CD4-positive, alpha-beta T cell treated with Interleukin-1 beta for 1 hour (primary cell): ENCODE measurements around the gene IL1F10.

Experiments used
- DNase-seq, 2 donors: peaks; one replicate each; pipeline ENCODE4 v3.0.0-alpha.2; 2020 to 2022

Gene IL1F10

GRCh38 chr2:113058998-113059960 lies 8.5 kb upstream of the IL1F10 start, which contains the start of gene IL36RN:
TSS of gene IL36RN (plus strand) at chr2:113059198. CDS start at chr2:113059439, 241 bp downstream.
- DNase-seq: no peak

GRCh38 chr2:113060396-113060795 lies 7.4 kb upstream of the IL1F10 start:
- no peak for DNase-seq

DNA sequence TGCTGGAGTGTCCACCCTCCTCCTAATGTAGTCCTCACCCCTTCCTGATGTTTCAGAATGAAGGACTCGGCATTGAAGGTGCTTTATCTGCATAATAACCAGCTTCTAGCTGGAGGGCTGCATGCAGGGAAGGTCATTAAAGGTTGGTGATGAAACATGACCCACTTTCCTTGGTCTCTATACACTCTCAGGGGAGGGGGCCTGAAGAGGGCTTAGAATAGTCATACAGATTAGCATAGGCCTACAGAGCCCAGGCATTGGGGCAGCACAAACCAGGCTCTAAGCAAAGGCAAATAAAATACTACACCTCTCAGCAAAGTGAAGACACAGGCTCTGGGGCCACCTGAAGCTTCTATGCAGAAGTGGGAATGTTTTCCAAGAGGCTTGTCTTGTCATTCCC lies 7.0 kb upstream of the IL1F10 start:
- no peak for DNase-seq

DNA sequence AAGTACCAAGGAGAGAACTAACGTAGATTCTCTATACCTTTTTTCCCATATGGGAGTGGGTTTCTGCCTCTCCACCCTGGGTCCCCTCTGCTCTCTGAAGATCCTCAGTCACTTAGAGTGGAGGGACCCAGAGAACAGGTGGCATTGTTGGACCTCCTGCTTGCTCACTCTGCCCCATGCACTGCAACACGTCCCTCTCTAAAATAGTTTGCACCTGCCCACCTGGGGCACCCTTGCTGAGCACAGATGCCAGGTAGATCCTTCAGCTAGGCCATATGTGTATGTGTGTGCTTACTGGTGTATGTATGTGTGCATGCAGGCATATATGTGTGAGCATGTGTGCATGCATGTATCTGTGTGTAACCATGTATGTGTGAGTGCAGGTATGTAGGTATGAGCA lies 6.5 kb upstream of the IL1F10 start:
- DNase-seq: no peak

- DNase-seq: no peak
Observed at GRCh38 chr2:113061896-113062770, 5.6 kb upstream of the IL1F10 start.

DNA sequence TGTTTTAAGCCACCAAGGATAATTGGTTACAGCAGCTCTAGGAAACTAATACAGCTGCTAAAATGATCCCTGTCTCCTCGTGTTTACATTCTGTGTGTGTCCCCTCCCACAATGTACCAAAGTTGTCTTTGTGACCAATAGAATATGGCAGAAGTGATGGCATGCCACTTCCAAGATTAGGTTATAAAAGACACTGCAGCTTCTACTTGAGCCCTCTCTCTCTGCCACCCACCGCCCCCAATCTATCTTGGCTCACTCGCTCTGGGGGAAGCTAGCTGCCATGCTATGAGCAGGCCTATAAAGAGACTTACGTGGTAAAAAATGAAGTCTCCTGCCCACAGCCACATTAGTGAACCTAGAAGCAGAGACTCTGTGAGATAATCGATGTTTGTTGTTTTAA lies 3.5 kb upstream of the IL1F10 start:
- no peak for DNase-seq

DNA sequence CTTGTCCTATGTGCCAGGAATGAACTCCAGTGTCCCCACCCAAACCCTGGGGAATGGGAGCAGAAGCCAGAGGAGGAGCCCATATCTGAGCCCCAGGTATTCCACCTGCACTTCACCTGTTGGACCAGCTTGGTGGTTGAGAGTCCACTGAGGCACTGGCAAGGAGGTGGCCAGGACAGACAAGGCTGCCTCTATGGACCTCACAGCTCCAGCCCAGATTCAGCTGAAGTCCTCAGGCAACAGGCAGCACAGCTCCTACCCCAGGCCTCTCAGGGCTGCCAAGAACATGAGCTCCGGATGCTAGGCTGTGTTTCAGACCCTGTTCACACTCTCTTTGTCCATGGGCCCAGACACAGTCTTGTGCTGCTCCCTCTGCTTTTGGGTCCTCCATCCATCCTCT lies 2.9 kb upstream of the IL1F10 start:
- DNase-seq: no peak

GRCh38 chr2:113068249-113068648 lies 479 bp downstream of the IL1F10 start:
- DNase-seq: no peak

DNA sequence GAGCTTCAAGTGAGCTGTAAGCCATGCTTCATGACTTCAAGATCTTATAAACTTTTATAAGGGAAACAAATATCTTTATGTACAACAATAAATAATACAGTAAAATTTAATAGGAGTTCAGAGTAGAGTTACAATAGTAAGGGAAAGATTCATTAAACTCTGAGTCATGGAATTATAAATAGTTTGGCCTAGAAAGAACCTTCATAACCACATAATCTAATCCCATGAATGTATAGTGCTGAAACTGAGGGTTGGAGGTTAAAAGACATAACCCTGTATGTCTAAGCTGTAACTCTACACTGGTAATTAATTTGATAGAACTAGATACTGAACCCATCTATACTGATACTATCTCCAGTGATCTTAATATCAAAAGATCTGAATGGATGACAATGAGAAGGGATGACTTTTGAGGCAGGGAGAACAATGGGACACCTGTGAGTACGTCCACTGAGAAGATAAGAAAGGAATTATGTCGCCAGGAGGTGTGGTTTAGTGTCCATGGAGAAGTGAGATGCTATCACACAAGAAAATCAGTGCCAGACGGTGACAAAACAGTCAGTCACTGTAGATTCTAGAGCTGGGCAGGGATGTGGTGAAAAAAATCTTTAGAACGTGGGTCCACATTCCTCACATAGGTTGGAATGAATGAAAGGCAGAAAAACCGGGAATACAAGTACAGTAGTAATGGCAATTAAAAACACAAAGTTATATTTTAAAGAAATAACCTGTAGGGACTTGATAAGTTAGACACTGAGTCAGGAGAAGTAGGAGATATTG lies 1.1 kb downstream of the IL1F10 start:
- no peak for DNase-seq

DNA sequence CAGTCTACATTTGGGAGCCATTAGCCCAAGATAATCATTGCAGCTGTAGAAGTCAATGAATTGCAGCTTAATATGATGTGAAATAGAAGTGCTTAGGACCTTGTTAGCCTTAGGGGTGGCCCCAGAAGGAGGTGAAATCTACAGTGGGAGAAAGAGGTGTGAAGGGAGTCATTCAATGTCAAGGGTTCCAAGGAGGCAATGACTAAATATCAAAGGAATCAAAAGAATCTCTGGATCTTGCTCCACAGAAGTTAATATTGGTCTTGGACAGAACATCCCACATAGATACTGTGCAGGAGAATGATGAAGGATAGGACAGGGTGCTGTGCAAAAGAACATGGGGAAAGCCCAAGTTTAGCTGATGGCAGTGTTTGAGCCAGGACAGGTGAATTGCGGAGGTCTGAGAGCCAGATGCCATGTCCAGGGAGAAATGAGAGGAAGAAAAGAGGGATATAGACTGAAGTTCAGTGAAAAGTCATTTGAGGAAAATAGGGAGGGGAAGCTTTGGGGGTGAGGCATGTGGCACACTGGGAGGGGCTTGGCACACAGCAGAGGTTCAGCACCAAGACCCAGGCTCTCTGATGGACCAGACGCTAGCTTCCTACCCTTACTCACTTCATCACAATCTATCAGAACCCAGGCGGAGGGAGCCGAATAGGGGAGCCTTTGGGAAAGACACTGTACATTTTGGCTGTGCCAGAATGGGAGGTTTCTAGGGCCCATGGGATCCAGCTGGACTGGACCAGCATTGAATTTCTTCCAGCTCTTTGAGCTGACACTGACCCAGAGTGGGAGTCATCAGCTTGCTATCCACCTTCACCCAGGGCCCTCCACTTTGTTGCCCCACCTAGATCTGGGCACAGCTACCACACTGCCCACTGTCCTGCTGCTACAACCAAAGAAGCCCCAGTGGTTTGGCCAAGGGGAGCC lies 2.2 kb downstream of the IL1F10 start:
- DNase-seq: no peak

- no peak for DNase-seq
Observed at GRCh38 chr2:113070606-113070975, 2.8 kb downstream of the IL1F10 start.

DNA sequence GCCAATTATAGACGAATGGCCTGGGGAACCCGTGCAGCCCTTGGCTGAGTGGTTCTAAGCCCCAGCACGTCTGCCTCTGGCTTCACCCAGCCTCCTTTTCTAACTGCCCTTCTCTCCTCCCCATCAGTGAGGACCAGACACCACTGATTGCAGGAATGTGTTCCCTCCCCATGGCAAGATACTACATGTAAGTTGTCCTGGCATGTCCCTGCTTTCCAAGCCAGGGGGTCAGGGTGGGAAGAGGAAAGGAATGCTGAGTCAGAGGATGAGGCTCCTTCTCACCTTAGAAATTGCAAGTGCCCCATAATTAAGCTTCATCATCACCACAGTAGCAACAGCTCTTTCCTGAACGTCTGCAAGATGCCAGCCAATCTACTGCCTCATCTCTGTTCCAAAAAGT lies 4.8 kb downstream of the IL1F10 start:
- no peak for DNase-seq

- no peak for DNase-seq
Observed at GRCh38 chr2:113073325-113073834, 5.6 kb downstream of the IL1F10 start.

DNA sequence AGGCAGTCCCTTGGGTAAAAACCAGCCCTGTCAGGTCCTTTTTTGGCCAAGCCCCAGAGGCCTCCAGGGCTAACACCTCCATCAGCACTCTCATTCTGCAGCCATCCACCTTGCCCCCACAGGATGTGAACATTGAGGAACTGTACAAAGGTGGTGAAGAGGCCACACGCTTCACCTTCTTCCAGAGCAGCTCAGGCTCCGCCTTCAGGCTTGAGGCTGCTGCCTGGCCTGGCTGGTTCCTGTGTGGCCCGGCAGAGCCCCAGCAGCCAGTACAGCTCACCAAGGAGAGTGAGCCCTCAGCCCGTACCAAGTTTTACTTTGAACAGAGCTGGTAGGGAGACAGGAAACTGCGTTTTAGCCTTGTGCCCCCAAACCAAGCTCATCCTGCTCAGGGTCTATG lies 7.3 kb downstream of the IL1F10 start:
- no peak for DNase-seq

DNA sequence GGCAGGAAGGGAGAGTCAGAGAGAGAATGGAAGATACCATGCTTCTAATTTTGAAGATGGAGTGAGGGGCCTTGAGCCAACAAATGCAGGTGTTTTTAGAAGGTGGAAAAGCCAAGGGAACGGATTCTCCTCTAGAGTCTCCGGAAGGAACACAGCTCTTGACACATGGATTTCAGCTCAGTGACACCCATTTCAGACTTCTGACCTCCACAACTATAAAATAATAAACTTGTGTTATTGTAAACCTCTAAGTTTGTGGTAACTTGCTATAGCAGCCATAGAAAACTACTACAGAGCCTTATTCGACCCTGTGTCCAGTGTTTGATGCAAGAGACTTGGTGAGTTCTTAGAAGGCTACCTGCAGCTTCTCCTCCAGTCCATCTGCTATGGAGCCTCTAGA lies 7.8 kb downstream of the IL1F10 start:
- DNase-seq: no peak

DNA sequence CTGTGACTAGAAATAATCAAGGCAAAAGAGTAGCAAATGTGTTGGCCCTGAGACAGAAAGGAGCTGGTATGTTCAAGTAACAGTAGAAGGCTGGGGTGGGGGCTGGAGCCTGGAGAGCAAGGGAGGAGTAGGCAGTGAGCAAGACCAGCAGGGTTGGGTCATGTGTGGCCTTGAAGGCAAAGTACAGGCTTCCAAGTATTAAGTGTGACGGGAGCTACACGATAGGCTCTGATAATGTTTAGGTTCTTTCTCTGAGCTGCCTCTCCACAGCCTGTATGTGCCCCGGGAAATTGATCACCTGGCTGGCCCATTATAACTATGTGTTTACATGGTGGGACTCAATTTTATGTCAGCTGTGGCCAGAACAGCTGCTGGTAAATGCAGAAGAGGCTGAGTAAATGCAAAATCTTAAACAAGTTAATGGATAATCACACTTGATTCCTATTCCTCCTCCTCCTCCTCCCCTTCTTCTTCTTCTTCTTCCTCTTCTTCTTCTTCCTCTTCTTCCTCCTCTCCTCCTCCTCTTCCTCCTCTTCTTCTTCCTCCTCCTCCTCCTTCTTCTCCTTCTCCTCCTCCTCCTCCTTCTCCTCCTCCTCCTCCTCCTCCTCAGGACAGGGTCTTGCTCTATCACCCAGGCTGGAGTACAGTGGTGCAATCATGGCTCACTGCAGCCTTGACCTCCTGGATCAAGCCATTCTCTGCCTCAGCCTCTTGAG lies 9.3 kb downstream of the IL1F10 start:
- no peak for DNase-seq

GRCh38 chr2:113077921-113078320 lies 10.2 kb downstream of the IL1F10 start:
- no peak for DNase-seq

- no peak for DNase-seq
Observed at GRCh38 chr2:113078350-113078839, 10.6 kb downstream of the IL1F10 start.

- no peak for DNase-seq
Observed at GRCh38 chr2:113079131-113079530, 11.4 kb downstream of the IL1F10 start.

DNA sequence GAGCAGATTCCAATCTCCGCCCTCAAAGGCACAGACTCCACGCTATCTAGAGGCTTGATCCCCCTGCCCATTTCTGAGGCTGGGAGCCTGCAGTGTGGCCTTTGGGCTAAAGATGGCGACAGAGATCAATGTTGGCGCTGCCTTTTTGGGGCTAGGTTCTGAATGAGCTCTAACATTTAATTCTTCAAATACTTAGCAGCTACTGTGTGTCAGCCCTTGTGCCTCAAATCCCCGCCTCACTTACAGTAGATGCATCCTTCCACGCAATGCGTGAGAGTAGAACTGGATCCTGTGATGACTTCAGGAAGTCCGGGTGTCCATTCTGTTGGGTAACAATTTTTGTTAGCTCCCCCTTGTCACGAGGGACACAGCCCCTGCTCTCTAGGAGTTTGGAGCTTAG lies 12.4 kb downstream of the IL1F10 start:
- DNase-seq: peak; percentile 29 to 33
